ENCODE results near the gene ARHGAP12.

Gene ARHGAP12

DNA sequence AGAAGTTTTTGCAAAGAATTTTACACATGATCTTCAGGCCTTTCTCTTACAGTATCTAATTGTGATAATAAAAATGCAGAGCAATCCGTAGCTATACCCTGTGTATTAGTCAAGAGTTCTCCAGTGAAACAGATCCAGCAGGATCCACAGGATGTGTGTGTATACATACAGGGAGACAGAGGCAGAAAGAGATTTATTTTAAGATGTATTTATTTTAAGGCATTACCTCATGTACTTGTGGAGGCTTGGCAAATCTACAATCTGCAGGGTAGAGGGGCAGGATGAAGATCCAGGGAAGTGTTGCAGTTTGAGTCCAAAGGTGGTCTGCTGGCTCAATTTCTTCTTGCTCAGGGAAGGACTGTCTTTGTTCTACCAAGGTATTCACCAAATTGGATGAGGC is 41.7 kb downstream of the ARHGAP12 start:
- no peak overlapping the region for H3K4me3 ChIP-seq (ENCODE audit: control insufficient read depth, low read depth, low read length)
- TF ChIP-seq, protein P1, sequence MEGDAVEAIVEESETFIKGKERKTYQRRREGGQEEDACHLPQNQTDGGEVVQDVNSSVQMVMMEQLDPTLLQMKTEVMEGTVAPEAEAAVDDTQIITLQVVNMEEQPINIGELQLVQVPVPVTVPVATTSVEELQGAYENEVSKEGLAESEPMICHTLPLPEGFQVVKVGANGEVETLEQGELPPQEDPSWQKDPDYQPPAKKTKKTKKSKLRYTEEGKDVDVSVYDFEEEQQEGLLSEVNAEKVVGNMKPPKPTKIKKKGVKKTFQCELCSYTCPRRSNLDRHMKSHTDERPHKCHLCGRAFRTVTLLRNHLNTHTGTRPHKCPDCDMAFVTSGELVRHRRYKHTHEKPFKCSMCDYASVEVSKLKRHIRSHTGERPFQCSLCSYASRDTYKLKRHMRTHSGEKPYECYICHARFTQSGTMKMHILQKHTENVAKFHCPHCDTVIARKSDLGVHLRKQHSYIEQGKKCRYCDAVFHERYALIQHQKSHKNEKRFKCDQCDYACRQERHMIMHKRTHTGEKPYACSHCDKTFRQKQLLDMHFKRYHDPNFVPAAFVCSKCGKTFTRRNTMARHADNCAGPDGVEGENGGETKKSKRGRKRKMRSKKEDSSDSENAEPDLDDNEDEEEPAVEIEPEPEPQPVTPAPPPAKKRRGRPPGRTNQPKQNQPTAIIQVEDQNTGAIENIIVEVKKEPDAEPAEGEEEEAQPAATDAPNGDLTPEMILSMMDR (IDR thresholded peaks at IDR 0.05; ENCODE audit: control insufficient read depth, insufficient read depth, low read depth, low read length, missing control alignments) = no peak
- no peak for DNase-seq (ENCODE audit: low read depth)

GRCh38 chr10:31885971-31886370 is 42.7 kb downstream of the ARHGAP12 start:
- TF ChIP-seq, protein P1 (IDR thresholded peaks at IDR 0.05; ENCODE audit: control insufficient read depth, insufficient read depth, low read depth, low read length, missing control alignments) = no peak
- H3K4me3 ChIP-seq (ENCODE audit: control insufficient read depth, low read depth, low read length) = no peak overlapping the region
- DNase-seq (ENCODE audit: low read depth) = no peak

DNA sequence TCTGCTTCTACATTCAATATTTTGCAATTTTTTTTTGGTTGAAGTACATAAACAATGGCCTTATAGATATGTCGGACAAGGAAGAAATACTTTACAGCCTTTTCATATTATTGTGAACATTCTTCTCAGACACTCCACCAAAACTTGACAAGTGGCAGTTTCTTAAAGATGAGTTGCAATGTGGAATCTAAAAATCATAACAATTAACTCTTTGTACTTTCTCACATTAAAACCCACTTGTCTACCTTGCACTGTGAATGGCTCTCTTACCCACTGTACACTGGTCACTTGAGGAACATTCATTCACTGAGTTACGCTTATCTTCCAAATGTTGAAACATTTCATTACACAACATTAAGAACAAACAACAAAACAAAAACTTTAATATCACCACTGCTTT is 44.2 kb downstream of the ARHGAP12 start:
- DNase-seq (ENCODE audit: low read depth) = no peak
- TF ChIP-seq, protein P1 (IDR thresholded peaks at IDR 0.05; ENCODE audit: control insufficient read depth, insufficient read depth, low read depth, low read length, missing control alignments) = no peak

GRCh38 chr10:31883397-31883796 is 45.2 kb downstream of the ARHGAP12 start:
- TF ChIP-seq, protein P1 (IDR thresholded peaks at IDR 0.05; ENCODE audit: control insufficient read depth, insufficient read depth, low read depth, low read length, missing control alignments) = no peak
- no peak for DNase-seq (ENCODE audit: low read depth)
- no peak overlapping the region for H3K4me3 ChIP-seq (ENCODE audit: control insufficient read depth, low read depth, low read length)

More for the DNA sequence above, 44.2 kb downstream of the ARHGAP12 start:
- H3K4me3 ChIP-seq (ENCODE audit: control insufficient read depth, low read depth, low read length) = no peak overlapping the region

GRCh38 chr10:31878486-31878885 is 50.1 kb downstream of the ARHGAP12 start:
- no peak overlapping the region for H3K4me3 ChIP-seq (ENCODE audit: control insufficient read depth, low read depth, low read length)
- TF ChIP-seq, protein P1 (IDR thresholded peaks at IDR 0.05; ENCODE audit: control insufficient read depth, insufficient read depth, low read depth, low read length, missing control alignments) = no peak
- no peak for DNase-seq (ENCODE audit: low read depth)

DNA sequence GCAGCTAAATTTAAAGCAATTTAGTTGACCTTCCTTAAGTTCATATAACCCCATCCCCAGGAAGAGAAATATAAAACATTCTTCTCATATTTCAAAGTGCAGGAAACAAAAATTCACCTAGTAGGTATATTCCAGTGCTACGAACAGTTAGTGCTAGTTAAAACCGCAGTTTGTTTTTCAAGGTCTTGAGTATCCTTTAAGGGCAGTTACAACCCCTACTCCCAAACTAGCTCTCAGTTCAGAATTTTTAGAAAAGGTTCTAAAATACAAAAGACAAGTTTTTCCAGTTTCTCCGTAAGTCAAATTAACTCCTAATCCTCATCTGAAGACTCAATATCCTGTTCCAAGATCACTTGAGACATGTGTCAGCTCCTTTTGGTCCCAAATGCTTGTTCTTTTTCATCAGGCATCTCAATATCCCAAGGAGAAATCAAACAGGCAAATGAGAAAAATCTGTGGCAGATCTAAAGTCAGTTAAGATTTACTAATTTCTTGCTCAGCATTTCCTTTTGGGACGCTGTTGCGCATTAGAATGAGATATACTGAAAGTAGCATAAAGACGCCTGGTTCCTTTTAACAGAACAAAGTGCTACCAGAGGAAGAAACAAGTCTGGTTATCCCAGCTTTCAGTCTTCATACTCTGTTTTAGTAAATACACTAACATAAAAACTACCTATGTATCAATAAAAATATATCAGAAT is 51.8 kb downstream of the ARHGAP12 start:
- no peak overlapping the region for H3K4me3 ChIP-seq (ENCODE audit: control insufficient read depth, low read depth, low read length)
- DNase-seq (ENCODE audit: low read depth) = no peak
- TF ChIP-seq, protein P1 (IDR thresholded peaks at IDR 0.05; ENCODE audit: control insufficient read depth, insufficient read depth, low read depth, low read length, missing control alignments) = no peak
